HG02571 (cell line): ENCODE measurements around the gene FICD.
A peak's percentile ranks its signal among the peaks of the same experiment; 100 is the strongest.

Experiments
- ATAC-seq: cut with Tn5 transposase; IDR thresholded peaks from one replicate; pipeline ENCODE4 v1.9.1; 2021; ENCODE audit warnings: mild to moderate bottlenecking, moderate library complexity; ENCODE audit not compliant: unreplicated experiment

FICD gene

GRCh38 chr12:108565146-108565545 lies 50.1 kb downstream of the FICD start:
- ATAC-seq, result no peak

GRCh38 chr12:108565976-108566375 lies 50.9 kb downstream of the FICD start:
- ATAC-seq, result no peak

- ATAC-seq, result no peak
These were observed 51.4 kb downstream of the FICD start for GRCh38 chr12:108566452-108566851.

GRCh38 chr12:108567406-108568337 lies 52.6 kb downstream of the FICD start:
- no peak for ATAC-seq

GRCh38 chr12:108568338-108569154 lies 53.5 kb downstream of the FICD start:
- peak; percentile 71 for ATAC-seq
